Esophagus (tissue), 2 donors: ENCODE results near the gene BTF3. TPM values are rescaled to one million over a fixed set of nuclear protein-coding genes. Genes with fewer than 3 reads are reported as not detected.

Experiments used
- H3K27ac ChIP-seq, 2 donors: one replicate each; pipeline ENCODE4 v1.5.1; 2013; ENCODE audit warnings: low read depth in 2 of 2, mild to moderate bottlenecking in 2 of 2, inconsistent platforms in 1 of 2, low read length in 1 of 2, moderate library complexity in 1 of 2
- H3K27me3 ChIP-seq, 2 donors: one replicate each; pipeline ENCODE4 v1.6.1; 2013; ENCODE audit warnings: low read length in 2 of 2, control low read depth in 1 of 2, mild to moderate bottlenecking in 1 of 2; ENCODE audit not compliant: insufficient read depth in 2 of 2, control insufficient read depth in 1 of 2
- H3K36me3 ChIP-seq, 2 donors: one replicate each; pipeline ENCODE4 v1.6.1; 2013; ENCODE audit warnings: low read length in 1 of 2; ENCODE audit not compliant: control insufficient read depth in 2 of 2, insufficient read depth in 2 of 2
- H3K4me1 ChIP-seq, 2 donors: one replicate each; pipeline ENCODE4 v1.6.1; 2013; ENCODE audit warnings: low read length in 1 of 2; ENCODE audit not compliant: control insufficient read depth in 2 of 2, insufficient read depth in 2 of 2
- H3K4me3 ChIP-seq, 2 donors: one replicate each; pipeline ENCODE4 v1.5.1; 2013; ENCODE audit warnings: low read length in 2 of 2, mild to moderate bottlenecking in 2 of 2, low read depth in 1 of 2, moderate library complexity in 1 of 2
- H3K9me3 ChIP-seq, 2 donors: one replicate each; pipeline ENCODE4 v1.6.1; 2013; ENCODE audit warnings: mild to moderate bottlenecking in 2 of 2, low read depth in 1 of 2, low read length in 1 of 2, moderate library complexity in 1 of 2; ENCODE audit not compliant: control insufficient read depth in 2 of 2, insufficient read depth in 1 of 2
- WGBS, 2 donors: extraction: QIAGEN DNeasy Blood & Tissue Kit; methylation state at CpG; one replicate each; pipeline ENCODE4 v1.1.7; 2013; 5-methylcytosine and 5-hydroxymethylcytosine counted together
- polyA plus RNA-seq, 2 donors: library from polyadenylated mRNA; stranded (reverse); fragments of 200-250 nt; gene quantifications; one replicate each; pipeline ENCODE4 v1.2.3, GENCODE V29; 2013
- donor health status: healthy with polysubstance abuse.
- donor health status: Bipolar disorder and iron deficiency.

BTF3 gene
- polyA plus RNA-seq, 2 donors = 542 to 770 TPM

GRCh38 chr5:73534011-73534644, 35.9 kb downstream of the BTF3 start:
- no peaks in the 10 kb centered on the region for H3K27me3 ChIP-seq
- H3K36me3 ChIP-seq = no peaks in the 10 kb centered on the region
- no peak overlapping the region for H3K27ac ChIP-seq
- WGBS, 2 donors = 76 to 78% methylated on average over 5 of the region's 5 CpGs
- H3K4me3 ChIP-seq = no peak overlapping the region
- no peaks in the 10 kb centered on the region for H3K4me1 ChIP-seq
- H3K9me3 ChIP-seq = no peaks in the 10 kb centered on the region

- no peaks in the 10 kb centered on the region for H3K9me3 ChIP-seq
- H3K36me3 ChIP-seq = no peaks in the 10 kb centered on the region
- H3K4me1 ChIP-seq = no peaks in the 10 kb centered on the region
- H3K27me3 ChIP-seq = no peaks in the 10 kb centered on the region
- no peak overlapping the region for H3K27ac ChIP-seq
- 84 to 91% methylated on average over 2 of the region's 2 CpGs for WGBS, 2 donors
- no peak overlapping the region for H3K4me3 ChIP-seq
Measured at GRCh38 chr5:73534971-73535370, 36.7 kb downstream of the BTF3 start.

GRCh38 chr5:73539730-73540129, 41.5 kb downstream of the BTF3 start:
- Histone ChIP-seq H3K9me3 (no peaks in the 10 kb centered on the region), H3K4me1 (peaks cover 0 to 4% of the 10 kb centered on the region in 2 donors), H3K27ac (peak overlapping the region in 1 of 2 donors; percentile 36), H3K4me3 (no peak overlapping the region), H3K27me3 (no peaks in the 10 kb centered on the region), H3K36me3 (no peaks in the 10 kb centered on the region)
- WGBS, 2 donors = 86% methylated on average over 2 of the region's 2 CpGs

- Histone ChIP-seq H3K9me3 (no peaks in the 10 kb centered on the region), H3K36me3 (no peaks in the 10 kb centered on the region), H3K27ac (peak overlapping the region; percentile 80 to 83), H3K4me1 (peaks cover 0 to 4% of the 10 kb centered on the region in 2 donors), H3K4me3 (no peak overlapping the region), H3K27me3 (no peaks in the 10 kb centered on the region)
- 40 to 43% methylated on average over 3 of the region's 3 CpGs for WGBS, 2 donors
Measured at GRCh38 chr5:73540192-73540591, 42.0 kb downstream of the BTF3 start.

- whole genome bisulfite sequencing, 2 donors = 35 to 53% methylated on average over 4 of the region's 4 CpGs
- Histone ChIP-seq H3K4me3 (no peak overlapping the region), H3K27ac (peak overlapping the region in 1 of 2 donors; percentile 14), H3K36me3 (no peaks in the 10 kb centered on the region), H3K9me3 (no peaks in the 10 kb centered on the region), H3K27me3 (no peaks in the 10 kb centered on the region), H3K4me1 (peaks cover 0 to 4% of the 10 kb centered on the region in 2 donors)
Measured at GRCh38 chr5:73542020-73542419, 43.8 kb downstream of the BTF3 start.

GRCh38 chr5:73544429-73545402, 46.5 kb downstream of the BTF3 start:
- Histone ChIP-seq H3K9me3 (no peaks in the 10 kb centered on the region), H3K4me1 (peaks cover 0 to 4% of the 10 kb centered on the region in 2 donors), H3K36me3 (no peaks in the 10 kb centered on the region), H3K27ac (peak overlapping the region in 1 of 2 donors; percentile 65), H3K4me3 (no peak overlapping the region), H3K27me3 (no peaks in the 10 kb centered on the region)
- WGBS, 2 donors = 43 to 46% methylated on average over 9 of the region's 9 CpGs

GRCh38 chr5:73545403-73545779, 47.1 kb downstream of the BTF3 start:
- WGBS, 2 donors = 80 to 95% methylated on average over 1 of the region's 1 CpG
- Histone ChIP-seq H3K4me1 (peaks cover 0 to 4% of the 10 kb centered on the region in 2 donors), H3K9me3 (no peaks in the 10 kb centered on the region), H3K36me3 (no peaks in the 10 kb centered on the region), H3K4me3 (no peak overlapping the region), H3K27ac (no peak overlapping the region), H3K27me3 (no peaks in the 10 kb centered on the region)

GRCh38 chr5:73550016-73550415, 51.8 kb downstream of the BTF3 start:
- peaks cover 0 to 2% of the 10 kb centered on the region in 2 donors for H3K36me3 ChIP-seq
- H3K27ac ChIP-seq = no peak overlapping the region
- no peaks in the 10 kb centered on the region for H3K9me3 ChIP-seq
- 88 to 95% methylated on average over 1 of the region's 1 CpG for WGBS, 2 donors
- no peaks in the 10 kb centered on the region for H3K27me3 ChIP-seq
- no peaks in the 10 kb centered on the region for H3K4me1 ChIP-seq
- no peak overlapping the region for H3K4me3 ChIP-seq

- H3K27me3 ChIP-seq = no peaks in the 10 kb centered on the region
- peaks cover 0 to 2% of the 10 kb centered on the region in 2 donors for H3K36me3 ChIP-seq
- H3K27ac ChIP-seq = no peak overlapping the region
- H3K4me3 ChIP-seq = no peak overlapping the region
- H3K9me3 ChIP-seq = no peaks in the 10 kb centered on the region
- no peaks in the 10 kb centered on the region for H3K4me1 ChIP-seq
Measured at GRCh38 chr5:73552642-73553041, 54.4 kb downstream of the BTF3 start.
